ENCODE results near the gene EFCAB7.

DNA sequence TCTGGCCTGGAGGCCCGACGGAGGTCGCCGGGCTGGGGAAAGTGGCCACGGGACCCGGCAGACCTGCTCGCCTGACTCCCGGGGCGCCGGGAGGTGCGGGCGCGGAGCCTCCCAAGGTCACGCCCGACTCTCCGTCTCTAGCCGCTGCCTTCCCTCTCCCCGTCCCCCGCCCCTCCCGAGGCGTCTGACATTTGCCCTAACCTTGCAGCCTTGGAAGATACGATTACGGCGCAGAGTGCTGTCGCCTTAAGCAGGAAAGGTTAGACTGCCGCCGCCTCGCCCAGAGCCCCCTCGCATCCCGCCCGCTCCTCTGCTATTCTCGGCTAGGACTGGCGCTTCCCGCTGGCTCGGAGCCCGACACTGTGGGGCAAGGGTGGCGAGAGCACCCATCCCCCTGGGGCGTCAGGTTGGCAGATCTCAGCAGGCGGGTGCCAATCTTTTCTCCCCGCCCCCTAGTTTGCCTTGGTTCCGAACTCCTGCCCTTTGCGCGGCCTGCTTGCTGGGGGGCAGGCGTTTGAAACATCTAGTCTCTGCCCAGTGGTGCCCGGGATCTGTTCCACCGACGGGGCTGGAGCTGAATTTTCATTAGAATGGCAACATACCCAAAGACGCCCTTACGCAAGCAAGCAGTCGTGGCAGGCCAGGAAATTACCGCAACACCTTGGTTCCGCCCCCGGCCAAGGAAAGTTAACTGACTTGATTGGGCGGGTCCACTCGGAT is 70.7 kb downstream of the EFCAB7 start:
- TF ChIP-seq, protein P1, sequence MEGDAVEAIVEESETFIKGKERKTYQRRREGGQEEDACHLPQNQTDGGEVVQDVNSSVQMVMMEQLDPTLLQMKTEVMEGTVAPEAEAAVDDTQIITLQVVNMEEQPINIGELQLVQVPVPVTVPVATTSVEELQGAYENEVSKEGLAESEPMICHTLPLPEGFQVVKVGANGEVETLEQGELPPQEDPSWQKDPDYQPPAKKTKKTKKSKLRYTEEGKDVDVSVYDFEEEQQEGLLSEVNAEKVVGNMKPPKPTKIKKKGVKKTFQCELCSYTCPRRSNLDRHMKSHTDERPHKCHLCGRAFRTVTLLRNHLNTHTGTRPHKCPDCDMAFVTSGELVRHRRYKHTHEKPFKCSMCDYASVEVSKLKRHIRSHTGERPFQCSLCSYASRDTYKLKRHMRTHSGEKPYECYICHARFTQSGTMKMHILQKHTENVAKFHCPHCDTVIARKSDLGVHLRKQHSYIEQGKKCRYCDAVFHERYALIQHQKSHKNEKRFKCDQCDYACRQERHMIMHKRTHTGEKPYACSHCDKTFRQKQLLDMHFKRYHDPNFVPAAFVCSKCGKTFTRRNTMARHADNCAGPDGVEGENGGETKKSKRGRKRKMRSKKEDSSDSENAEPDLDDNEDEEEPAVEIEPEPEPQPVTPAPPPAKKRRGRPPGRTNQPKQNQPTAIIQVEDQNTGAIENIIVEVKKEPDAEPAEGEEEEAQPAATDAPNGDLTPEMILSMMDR (IDR thresholded peaks at IDR 0.05; ENCODE audit: insufficient read depth, low read depth, low read length): no peak
- TF ChIP-seq EZH2 (IDR thresholded peaks at IDR 0.05; ENCODE audit: insufficient read depth, low read length): no peak

Measured in astrocyte (in vitro differentiated cells and primary cell).